ENCODE measurements around the gene SCART1.
"Not testable (repeated sequence)": the region's sequence is repeated elsewhere in the genome, so short reads cannot be mapped to it uniquely, and the experiment has no call there.

DNA sequence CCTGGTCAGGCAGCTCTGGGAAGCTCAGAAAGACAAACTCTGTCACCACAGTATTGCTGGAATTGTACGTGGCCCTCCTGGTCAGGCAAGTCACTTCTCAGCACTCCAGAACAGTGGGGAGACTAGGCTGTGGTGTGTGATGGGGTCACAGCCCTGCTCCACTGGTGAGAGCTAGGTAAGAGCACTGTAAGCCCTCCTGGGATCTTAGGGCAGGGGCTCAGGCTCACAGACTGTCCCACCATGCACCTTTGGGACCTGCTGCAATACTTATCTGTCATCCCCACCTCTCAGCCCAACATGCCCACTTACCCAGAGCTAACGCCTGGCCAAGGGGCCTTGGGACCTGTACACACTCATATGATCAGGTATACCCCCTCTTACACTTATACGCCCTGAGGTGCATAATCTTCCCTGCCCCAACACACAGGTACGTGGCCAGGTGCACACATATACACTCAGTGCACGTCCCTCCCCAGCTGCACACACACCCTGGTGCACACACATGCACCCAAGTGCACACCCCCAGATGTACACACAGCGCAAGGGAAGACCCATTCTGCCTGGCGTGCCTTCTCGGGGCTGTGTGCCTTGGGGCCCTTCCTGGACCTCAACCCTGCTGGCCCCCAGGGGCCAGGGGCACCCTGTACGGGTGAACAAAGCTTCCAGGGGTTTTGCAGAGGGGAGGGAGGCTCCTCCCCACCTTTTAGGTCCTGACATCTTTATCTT is 21.7 kb upstream of the SCART1 start:
- not testable (repeated sequence) for TF ChIP-seq POLR2A (IDR thresholded peaks at IDR 0.05)
- TF ChIP-seq, protein P1, sequence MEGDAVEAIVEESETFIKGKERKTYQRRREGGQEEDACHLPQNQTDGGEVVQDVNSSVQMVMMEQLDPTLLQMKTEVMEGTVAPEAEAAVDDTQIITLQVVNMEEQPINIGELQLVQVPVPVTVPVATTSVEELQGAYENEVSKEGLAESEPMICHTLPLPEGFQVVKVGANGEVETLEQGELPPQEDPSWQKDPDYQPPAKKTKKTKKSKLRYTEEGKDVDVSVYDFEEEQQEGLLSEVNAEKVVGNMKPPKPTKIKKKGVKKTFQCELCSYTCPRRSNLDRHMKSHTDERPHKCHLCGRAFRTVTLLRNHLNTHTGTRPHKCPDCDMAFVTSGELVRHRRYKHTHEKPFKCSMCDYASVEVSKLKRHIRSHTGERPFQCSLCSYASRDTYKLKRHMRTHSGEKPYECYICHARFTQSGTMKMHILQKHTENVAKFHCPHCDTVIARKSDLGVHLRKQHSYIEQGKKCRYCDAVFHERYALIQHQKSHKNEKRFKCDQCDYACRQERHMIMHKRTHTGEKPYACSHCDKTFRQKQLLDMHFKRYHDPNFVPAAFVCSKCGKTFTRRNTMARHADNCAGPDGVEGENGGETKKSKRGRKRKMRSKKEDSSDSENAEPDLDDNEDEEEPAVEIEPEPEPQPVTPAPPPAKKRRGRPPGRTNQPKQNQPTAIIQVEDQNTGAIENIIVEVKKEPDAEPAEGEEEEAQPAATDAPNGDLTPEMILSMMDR (IDR thresholded peaks at IDR 0.05) = not testable (repeated sequence)

All from right lobe of liver (tissue), 4 donors.